ENCODE results near the gene ASPHD2.

GRCh38 chr22:26444777-26445176, 15.7 kb downstream of the ASPHD2 start:
- TF ChIP-seq, protein P1, sequence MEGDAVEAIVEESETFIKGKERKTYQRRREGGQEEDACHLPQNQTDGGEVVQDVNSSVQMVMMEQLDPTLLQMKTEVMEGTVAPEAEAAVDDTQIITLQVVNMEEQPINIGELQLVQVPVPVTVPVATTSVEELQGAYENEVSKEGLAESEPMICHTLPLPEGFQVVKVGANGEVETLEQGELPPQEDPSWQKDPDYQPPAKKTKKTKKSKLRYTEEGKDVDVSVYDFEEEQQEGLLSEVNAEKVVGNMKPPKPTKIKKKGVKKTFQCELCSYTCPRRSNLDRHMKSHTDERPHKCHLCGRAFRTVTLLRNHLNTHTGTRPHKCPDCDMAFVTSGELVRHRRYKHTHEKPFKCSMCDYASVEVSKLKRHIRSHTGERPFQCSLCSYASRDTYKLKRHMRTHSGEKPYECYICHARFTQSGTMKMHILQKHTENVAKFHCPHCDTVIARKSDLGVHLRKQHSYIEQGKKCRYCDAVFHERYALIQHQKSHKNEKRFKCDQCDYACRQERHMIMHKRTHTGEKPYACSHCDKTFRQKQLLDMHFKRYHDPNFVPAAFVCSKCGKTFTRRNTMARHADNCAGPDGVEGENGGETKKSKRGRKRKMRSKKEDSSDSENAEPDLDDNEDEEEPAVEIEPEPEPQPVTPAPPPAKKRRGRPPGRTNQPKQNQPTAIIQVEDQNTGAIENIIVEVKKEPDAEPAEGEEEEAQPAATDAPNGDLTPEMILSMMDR (IDR thresholded peaks at IDR 0.05; ENCODE audit: low read length) = no peak
- no peak for TF ChIP-seq EZH2 (IDR thresholded peaks at IDR 0.05; ENCODE audit: borderline replicate concordance, low read length)

Data from OCI-LY1 (cell line).